HG03520 (cell line): ENCODE results near the gene PPP6C.
A peak's percentile ranks its signal among the peaks of the same experiment; 100 is the strongest.
"Not testable (repeated sequence)": the region's sequence is repeated elsewhere in the genome, so short reads cannot be mapped to it uniquely, and the experiment has no call there.

ENCODE experiments used
- ATAC-seq: cut with Tn5 transposase; IDR thresholded peaks from one replicate; pipeline ENCODE4 v1.9.1; 2021; ENCODE audit warnings: mild to moderate bottlenecking, moderate library complexity; ENCODE audit not compliant: unreplicated experiment

PPP6C gene

GRCh38 chr9:125183054-125183453 lies 6.5 kb downstream of the PPP6C start:
- no peak for ATAC-seq

- ATAC-seq: not testable (repeated sequence)
Observed at GRCh38 chr9:125181756-125182155, 7.8 kb downstream of the PPP6C start.

GRCh38 chr9:125180876-125181275 lies 8.7 kb downstream of the PPP6C start:
- ATAC-seq: no peak

- ATAC-seq: not testable (repeated sequence)
Observed at GRCh38 chr9:125179776-125180175, 9.8 kb downstream of the PPP6C start.

- no peak for ATAC-seq
Observed at GRCh38 chr9:125177888-125178287, 11.7 kb downstream of the PPP6C start.

- no peak for ATAC-seq
Observed at GRCh38 chr9:125176636-125177035, 13.0 kb downstream of the PPP6C start.

GRCh38 chr9:125172031-125172755 lies 17.4 kb downstream of the PPP6C start:
- ATAC-seq: no peak

- no peak for ATAC-seq
Observed at GRCh38 chr9:125169895-125170294, 19.7 kb downstream of the PPP6C start.

- no peak for ATAC-seq
Observed at GRCh38 chr9:125166762-125167161, 22.8 kb downstream of the PPP6C start.

- ATAC-seq: not testable (repeated sequence)
Observed at GRCh38 chr9:125162891-125163290, 26.7 kb downstream of the PPP6C start.

- no peak for ATAC-seq
Observed at GRCh38 chr9:125161284-125161918, 28.2 kb downstream of the PPP6C start.

- no peak for ATAC-seq
Observed at GRCh38 chr9:125160750-125161149, 28.9 kb downstream of the PPP6C start.

GRCh38 chr9:125156551-125156950 lies 33.1 kb downstream of the PPP6C start:
- no peak for ATAC-seq

GRCh38 chr9:125153712-125154367 lies 35.8 kb downstream of the PPP6C start:
- ATAC-seq: no peak

- no peak for ATAC-seq
Observed at GRCh38 chr9:125151730-125152129, 37.9 kb downstream of the PPP6C start.

- no peak for ATAC-seq
Observed at GRCh38 chr9:125150349-125151245, 39.0 kb downstream of the PPP6C start.

- ATAC-seq: no peak
Observed at GRCh38 chr9:125147401-125147951, 42.1 kb downstream of the PPP6C start.

- ATAC-seq: no peak
Observed at GRCh38 chr9:125146247-125146646, 43.4 kb downstream of the PPP6C start.

GRCh38 chr9:125145425-125145824 lies 44.2 kb downstream of the PPP6C start:
- no peak for ATAC-seq

GRCh38 chr9:125143377-125144090 lies 46.1 kb downstream of the PPP6C start, which contains the start of gene SCAI:
SCAI (minus strand) TSS chr9:125143528; CDS start chr9:125143437, 91 bp downstream.
- ATAC-seq: peak; percentile 98
